ENCODE data around the gene DHRS13.
"Not testable (repeated sequence)": the region's sequence is repeated elsewhere in the genome, so short reads cannot be mapped to it uniquely, and the experiment has no call there.

Gene DHRS13

DNA sequence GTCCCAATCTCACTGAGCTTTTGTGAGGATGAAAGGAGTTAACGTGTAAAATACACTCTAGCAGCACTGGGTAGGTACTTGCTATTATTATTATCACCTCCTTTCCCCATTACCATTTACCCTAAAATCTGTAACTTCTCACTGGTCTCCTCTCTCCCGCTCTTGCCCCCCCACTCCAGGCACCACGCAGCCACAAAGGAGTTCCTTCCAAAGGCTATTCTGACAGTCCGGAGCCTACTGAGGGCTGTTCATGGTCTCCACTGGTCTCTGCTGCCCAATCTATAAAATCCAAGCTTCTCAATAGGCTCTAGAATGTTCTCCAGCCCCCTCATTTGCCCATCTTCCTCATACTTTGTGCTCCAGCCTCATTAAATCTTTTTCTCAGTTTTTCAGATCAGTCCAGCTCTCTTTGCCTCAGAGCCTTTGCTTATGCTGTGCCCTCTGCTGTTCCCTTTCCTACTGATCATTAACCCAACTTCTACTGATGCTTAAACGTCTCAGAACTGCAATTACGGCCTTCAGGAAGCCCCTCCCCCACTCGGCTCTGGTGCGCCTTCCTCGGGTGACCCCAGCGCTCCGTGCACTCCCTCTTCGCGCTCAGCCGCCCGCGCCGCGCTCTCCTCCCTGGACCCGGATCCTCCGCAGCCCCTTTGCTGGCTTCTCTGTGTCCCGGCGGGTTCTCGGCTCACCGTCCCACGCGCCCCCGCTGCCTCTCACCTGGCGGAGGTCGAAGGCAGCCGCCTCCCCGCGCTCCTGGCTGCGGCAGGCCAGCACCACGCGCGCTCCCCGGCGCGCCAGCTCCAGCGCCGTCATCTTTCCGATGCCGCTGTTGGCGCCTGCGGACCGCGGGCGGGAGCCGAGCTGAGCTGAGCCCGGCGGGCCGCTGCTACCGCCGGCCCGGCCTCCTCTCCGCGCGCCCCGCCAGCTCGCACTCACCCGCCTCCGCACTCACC is 737 bp downstream of the DHRS13 start:
- FAIRE-seq = no peak

DNA sequence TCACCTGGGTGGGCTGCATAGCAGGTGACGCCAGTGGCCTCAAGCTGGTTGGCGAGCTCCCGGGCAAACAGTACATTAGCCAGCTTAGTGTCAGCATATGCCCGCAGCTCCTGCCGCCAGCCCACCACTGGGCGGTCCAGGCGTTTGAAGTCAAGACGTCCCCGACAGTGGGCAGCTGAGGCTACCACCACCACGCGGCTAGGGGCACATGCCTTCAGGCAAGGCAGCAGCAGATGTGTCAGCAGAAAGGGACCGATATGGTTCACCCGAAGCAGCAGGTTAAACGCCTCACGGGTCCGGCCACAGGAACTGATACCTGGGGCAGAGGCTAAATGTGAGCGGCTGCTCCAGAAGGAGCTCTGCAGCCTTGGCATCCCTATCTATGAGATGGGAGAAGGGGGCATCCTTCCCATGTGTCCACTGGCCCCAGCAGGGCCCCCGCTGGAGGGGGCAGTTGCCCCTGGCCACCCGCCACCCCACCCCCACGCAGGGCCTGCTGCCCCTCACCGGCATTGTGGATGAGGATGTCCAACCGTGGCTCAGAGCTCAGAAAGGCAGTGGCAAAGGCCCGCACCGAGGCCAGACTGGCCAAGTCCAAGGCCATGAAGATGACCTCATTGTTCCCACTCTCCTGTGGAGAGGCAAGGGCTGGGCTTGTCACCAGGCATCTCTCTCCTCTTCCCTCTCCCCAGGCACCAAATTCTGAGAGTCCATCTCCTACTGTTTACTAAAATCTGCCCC is 1.7 kb downstream of the DHRS13 start:
- FAIRE-seq = no peak

DNA sequence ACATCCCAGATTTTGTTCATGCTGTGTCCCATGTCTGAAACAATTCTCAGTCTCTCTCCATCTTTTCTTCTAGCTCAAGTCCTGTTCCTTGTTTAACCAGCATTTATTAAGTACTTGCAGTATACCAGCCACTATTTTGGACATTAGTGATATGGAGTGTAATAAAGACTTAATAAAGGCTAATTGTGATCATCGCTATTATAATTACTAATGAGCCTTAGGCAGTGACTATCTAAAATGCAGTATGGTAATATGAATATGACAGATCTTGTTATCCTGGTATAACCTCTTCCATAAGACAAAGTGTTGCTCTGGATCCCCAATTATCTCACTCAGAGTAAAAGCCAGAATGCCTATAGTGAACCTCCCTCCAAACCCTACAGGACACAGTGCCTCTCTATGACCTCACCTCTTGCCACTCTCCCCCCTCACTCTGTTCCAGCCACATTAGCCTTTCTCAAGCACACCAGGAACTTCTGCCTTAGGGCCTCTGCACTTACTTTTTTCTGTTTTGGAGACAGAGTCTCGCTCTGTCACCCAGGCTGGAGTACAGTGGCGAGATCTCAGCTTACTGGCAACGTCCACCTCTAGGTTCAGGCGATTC is 3.6 kb downstream of the DHRS13 start:
- no peak for FAIRE-seq

DNA sequence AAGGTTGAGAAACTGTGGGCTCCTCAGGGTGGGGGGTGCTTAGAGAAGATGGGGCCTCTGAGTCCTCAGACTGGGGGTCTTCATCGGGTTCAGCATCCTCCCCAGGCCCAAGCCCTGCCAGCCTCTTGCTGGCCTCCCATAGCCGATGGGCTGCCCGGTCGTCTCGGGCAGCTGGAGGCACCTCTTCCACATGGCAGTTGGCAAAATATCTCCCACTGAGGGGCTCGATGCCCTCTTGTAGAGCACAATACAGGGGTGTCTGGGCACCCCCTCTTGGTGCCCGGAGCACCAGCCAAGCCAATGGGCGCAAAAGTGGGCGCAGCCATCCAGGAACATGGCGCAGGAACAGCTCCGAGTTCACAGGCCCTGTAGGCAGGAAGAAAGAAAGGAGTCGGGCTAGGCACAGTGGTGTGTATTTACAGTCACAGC is 4.3 kb downstream of the DHRS13 start:
- no peak for FAIRE-seq

DNA sequence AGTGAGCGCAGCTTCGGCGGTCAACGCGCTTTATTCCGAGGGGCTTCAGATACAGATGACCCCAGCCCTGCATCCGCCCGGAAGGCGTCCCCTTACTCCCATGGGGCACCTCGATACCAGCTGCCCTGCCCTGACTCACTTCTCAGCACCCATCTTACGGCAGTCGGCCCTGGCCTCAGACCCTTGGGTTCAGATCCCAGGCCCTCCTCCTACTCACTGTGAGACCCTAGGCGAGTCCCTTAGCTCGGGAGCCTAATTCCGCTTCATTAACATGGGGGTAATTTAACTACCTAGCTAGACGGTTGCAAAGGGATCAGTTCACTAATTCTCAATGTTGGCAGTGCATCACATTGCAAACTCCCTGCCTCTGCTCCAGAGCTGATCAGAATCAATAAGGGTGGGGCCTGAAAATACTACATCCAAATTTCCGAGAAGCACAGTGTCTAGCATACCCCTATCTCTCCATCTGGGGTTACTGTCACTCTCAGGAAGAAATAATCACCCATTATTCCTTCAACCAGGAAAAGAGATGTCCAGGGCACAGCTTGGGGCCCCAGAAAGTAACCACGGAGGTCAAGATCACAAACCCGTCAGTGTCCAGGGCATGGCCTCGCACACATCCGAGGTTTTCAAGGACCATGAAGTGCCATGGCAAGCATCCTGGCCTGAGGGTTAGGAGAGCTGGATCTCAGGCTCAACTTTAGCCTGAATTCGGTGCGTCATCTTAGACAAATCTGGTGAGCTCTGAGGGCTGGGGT is 4.9 kb downstream of the DHRS13 start:
- no peak for FAIRE-seq

DNA sequence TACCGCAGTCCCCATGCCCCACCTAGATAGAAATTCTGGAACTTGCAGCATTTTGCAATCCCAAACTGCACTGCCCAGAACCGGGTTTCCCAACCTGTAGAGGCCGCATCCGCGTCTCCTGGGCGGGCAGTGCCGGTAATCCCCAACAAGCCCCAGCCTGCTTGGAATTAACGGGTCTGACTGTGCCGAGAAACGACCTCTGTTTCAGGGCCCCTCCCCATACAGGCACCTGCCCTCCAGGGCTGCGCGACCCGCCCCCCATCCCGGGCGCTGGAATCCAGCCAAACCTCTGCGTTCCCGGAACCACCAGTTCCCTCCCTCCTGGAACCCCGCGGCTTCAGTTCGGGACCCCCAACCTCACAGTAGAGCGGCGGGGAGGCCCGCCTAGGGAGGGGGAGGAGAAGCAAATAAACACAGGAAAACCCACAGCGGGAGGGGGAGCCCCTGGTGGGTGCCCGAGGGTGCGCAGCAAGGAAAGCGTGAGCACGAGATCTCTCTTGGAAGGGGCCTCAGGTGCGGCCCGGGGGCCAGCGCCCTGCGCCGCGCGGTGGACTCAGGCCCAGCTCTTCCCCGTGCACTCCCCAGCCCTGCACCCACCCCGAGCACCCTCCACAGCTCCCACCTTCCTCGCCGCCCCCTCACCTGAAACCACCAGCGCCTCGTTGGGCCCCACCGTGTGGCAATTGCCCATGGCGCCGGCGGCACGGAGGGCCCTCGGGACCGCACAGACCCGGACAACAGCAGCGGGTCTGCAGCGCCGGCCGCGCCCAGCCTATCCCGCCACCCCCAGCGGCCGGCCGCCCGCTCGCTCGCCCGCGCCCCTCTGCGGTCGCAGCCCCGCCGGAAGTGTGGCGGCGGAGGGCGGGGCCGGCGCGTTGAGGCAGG is 5.8 kb downstream of the DHRS13 start, which contains the start of gene FLOT2:
TSS of gene FLOT2 (minus strand) at position 850 of the 885 bp plus-strand sequence. CDS start at position 691, 159 bp downstream.
- no peak for FAIRE-seq

DNA sequence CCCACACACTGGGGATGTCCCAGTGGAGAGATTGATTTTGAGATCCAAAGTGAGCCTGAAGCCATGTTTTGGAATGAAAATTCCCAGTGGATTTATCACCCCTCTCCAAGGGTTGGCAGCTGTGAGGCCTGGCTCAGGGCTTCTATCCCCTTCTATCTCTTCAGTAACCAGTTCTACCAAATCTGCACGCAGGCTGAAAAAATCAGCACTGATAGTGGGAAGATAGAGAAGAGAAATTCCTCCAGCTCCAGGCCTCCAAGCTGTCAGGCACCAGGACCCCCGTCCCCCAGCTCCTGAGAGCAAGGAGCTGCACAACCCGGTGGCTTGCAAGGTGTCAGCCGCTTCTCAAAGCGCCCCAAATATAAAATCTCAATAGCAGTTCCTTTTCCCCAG is 6.4 kb downstream of the DHRS13 start:
- no peak for FAIRE-seq

DNA sequence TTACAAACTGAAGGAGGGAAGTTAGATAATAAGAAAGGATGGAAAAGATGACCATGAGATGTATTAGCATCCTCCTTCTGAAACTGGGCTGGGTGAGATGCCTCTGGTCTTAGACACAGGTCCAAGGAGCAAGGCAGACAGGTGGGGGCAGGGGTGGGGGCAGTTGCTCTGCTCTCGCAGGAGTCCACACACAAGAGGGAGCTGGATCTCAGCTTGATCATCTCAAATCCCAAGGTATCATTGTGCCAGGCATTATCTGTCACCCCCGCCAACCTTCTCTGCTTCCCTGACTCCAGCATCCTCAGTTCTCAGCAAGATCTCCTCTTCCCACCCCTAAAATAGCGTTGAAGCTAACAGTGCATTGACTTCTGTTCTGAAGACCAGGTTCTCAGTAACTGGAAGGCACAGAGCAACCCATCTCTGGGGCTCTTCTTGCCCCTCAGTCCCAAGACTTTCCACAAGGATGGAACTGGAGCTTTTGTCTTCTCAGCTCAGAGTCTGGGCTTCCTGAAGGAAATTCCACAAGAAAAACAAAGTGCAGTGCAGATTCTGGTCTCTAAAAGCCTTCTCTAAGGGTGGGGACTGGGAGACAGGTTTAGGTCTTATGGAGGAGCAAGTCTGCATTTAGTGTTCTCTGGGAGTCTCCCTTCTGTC is 7.0 kb downstream of the DHRS13 start:
- no peak for FAIRE-seq

DNA sequence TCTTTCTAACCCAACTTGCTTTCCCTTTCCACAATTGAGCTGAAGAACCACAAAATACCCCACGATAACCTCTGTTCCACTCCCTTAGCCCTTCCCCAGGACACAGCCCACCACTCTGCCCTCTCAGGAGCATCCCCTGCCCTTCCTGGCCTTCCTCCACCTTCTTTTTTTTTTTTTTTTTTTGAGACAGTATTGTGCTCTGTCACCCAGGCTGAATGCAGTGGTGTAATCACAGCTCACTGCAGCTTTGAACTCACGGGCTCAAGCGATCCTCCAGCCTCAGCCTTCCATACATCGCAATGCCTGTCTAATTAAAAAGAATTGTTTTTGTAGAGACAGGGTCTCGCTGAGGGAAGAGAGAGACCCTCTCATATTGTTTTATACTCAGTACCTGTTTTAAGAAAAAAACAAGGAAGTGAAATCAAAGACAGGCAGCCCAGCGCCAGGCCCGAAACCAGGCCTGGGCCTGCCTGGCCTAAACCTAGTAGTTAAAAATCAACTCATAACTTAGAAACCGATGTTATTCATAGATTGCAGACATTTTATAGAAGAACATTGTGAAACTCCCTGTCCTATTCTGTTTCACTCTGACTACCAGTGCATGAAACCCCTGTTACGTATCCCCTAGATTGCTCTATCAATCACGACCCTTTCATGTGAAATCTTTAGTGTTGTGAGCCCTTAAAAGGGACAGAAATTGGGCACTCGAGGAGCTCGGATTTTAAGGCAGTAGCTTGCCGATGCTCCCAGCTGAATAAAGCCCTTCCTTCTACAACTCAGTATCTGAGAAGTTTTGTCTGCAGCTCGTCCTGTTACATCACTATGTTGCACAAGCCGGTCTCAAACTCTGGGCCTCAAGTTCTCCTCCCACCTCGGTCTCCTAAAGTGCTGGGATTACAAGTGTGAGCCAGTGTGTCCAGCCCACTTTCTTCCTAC is 9.4 kb downstream of the DHRS13 start:
- not testable (repeated sequence) for FAIRE-seq

DNA sequence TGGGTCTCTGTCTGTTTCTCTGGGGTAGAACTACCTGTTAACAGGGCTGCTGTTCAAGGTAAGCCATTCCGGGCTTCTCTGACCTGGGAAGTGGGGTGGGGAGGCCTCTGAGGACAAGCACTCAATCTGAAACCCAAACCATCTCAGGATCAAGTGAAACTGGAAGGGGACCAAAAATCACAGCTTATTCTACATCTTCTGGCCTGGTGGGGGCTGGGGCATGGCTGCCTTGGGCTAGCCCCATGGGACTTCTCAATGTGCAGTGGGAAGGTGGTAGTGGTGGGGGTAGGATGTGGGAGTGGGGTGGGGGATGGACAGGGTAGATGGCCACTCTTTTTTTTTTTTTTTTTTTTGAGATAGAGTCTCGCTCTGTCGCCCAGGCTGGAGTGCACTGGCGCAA is 10.9 kb downstream of the DHRS13 start:
- FAIRE-seq = no peak

DNA sequence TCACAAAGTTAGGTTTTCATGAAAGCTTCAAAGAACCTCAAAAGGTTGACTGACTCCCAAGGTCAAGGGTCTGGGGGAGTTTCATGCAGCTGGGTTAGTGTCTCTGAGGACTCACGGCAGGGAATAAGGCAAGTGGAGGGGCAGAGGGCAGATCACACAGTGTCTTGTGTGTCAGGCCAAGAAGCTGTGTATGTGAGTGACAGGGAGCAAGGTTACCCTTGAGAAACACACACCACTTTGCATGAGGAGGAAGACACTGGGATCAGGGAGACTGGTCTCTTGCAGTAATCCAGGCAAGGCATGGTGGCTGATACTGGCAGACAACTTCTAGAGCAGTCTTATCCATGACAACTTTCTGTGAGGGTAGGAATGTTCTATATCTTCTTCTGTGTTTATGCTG is 11.7 kb downstream of the DHRS13 start:
- no peak for FAIRE-seq

DNA sequence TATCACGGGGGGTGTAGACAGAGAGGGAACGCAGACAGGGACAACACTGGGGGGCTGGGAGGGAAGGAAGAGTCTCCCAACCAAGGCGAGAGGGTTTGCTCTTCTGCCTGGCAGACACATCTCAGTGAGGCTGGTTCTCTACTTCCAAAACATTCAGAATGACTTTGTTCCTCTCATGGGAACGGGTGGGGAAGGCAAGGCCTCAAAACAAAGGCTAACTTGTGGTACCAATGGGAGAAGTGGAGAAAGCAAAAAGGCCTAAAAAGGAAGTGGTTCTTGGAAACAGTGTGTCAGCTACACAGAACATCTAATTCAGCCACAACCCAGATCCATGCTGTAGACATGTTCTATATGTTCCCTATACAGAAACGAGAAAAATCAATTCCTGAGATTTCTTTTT is 12.9 kb downstream of the DHRS13 start:
- FAIRE-seq = no peak

DNA sequence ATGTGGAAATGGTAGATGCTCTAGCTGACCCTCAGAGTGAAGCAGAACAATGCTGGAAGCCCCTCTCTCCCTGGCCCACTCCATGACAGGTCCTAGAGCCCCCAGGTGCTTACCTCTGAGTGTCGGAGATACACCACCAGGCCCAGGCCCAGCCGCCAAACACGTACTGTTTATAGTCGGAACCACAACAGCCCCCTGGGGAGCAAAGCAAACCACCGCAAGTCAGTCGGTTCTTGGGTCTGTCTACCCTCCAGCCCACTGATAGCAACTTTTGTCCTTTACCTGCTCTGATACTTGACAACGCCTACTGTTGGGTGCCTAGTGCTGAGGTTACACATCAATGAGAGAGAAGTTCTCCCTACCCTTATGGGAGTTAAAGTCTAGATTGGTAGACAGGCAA is 14.0 kb downstream of the DHRS13 start:
- FAIRE-seq = no peak

DNA sequence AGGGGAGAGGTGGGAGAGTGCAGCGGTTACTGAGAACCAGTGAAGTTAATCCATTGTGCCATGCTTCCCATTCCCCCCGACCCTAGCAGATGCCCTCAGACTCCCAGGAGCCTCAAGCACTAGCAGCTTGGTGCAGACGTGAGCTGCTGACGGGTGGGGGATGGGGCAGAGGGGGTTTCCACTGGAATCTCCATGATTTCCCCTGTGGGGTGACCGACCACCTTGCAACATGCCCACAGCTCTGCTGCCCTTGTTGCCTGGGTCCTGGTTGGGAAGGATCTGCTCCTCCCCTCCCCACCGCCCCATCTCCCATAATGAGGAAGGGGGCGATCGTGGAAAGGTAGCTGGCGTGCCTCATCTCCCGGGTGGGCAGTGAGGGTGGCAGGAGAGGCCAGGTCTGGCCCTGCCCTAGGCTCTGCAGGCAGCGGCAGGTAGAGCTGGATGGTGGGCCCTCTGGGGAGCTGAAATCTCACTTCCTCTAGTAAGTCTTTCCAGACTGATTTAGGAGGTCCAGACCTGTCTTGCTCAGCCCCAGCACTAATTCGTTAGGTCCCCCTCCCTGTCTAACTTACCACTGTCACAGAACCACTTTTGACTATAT is 14.9 kb downstream of the DHRS13 start:
- no peak for FAIRE-seq

DNA sequence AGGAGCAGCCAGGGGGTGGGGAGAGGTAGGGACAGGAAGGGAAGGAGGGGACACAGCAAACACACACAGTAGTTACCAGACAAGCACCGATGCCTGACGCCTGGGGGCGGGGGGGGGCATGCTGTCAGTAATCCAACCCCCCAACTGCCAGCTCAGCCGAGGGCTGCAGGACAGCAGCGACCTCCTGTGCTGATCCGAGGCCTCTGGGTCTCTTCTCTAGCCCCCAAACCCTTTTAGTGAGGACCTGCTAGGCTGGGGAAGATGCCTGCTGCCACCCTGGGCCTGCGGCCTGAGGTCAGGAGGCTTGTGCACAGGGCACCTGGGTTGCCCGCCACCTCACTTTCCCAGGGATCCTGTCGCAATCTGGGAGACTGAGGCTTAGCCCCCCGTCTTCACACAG is 16.9 kb downstream of the DHRS13 start:
- no peak for FAIRE-seq

DNA sequence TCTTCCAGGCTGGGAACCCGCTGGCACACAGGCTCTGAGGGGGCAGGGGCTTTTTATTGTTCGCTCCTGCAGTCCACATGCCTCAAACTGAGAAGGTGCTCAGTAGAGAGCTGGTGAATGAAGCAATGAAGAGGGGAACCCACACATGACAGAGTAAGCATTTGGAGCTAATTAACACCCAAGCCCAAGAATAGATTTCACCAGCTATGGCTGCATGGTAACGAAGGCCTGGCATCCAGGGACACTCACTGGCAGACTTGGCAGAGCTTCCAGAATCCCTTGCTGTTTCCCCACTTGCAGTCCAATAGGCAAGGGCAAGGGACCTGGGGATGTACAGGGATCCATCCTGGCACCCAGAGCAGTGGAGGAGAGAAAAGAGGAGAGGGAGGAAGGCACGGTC is 17.5 kb downstream of the DHRS13 start:
- FAIRE-seq = no peak

DNA sequence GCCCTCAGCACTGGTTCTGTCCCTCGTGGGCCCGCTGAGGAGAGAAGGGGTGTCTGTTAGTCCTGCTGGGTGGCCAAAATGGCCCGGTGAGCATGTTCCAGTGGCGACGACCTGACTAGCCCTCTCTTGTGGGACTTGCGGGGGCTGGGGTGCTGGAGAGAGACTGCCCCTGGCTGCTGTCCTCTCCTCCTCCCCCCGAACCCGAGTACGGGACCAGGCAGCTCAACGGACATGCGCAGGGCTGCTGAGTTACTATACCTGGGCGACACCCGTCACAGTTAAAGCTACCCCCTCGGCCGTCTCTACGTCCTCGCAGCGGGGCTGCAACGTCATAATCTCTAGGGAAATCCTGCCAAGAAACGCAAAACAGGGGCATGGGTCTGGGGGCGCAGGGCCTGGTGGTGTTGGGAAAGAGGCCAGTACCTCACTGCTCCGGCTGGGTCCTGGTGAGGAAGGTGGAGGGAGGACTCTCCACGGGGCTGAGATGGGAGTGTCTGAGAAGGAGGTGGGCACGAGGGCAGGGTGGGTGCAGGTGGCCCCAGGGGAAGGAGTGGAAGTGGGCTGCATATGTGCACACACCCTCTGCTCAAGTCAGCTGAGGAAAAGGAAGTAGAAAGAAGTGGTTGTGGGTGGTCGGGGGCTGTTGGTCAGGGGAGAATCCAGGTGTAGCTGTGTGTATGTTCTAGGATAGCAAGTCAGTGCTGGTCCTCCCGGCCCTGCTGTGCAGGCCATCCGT is 18.7 kb downstream of the DHRS13 start:
- FAIRE-seq = no peak

DNA sequence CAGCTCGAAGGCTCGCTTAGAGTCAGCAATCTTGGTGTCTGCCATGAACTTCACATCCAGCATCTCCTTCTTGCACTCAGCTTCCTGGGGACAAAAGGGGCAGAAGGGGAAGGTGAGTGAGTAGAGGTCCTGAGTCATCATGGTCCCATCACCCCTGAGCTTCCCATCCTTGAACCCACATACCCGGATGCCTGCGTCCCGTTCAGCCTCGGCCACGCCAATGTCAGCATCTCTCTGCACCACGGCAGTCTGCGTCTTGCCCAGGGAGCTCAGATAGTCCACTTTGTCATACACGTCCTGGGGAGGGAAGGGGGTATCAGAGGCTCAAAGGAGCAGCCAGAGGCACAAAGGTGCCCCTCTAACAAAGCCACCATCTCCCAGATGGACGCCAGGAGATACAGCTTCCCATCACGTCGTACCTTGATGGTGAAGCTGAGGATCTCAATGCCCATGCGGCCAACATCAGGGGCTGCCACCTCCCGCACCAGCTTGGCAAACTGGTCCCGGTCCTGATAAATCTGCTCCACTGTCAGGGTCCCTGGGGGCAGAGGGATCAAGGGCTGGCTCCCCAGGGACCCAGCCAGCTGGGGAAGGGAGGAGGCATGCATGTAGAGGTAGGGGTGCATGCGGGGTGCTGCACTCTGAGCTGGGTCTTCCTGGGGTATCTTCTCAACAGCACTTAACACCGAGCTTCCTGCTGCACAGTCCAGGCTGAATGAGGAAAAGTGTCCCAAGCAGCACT is 20.6 kb downstream of the DHRS13 start:
- FAIRE-seq = no peak

Measured in islet of Langerhans (tissue), 1 donor.